H7 (cell line): ENCODE measurements around the gene ITGB3. TPM values are rescaled to one million over a fixed set of nuclear protein-coding genes. Genes with fewer than 3 reads are reported as not detected.
"Not testable (repeated sequence)": the region's sequence is repeated elsewhere in the genome, so short reads cannot be mapped to it uniquely, and the experiment has no call there.

Source experiments
- DNase-seq: peaks from one replicate; pipeline ENCODE4 v3.0.0; 2012
- H3K27me3 ChIP-seq: 2 replicates; pipeline ENCODE4 v1.6.0; 2011; ENCODE audit warnings: mild to moderate bottlenecking, low read length; ENCODE audit not compliant: control insufficient read depth, insufficient read depth
- H3K36me3 ChIP-seq: replicated peaks from 2 replicates; pipeline ENCODE4 v1.5.1; 2011; ENCODE audit warnings: low read length; ENCODE audit not compliant: control insufficient read depth, insufficient read depth
- H3K4me3 ChIP-seq: 2 replicates; pipeline ENCODE4 v1.5.1; 2011; ENCODE audit warnings: low read depth, mild to moderate bottlenecking, control low read depth, low read length, moderate library complexity; ENCODE audit not compliant: insufficient read depth
- total RNA-seq: library from RNA; depleted of rRNA; stranded (reverse); fragments of >200 nt; shearing (Covaris generic); gene quantifications from 2 replicates; pipeline ENCODE4 v1.2.3, GENCODE V29; 2014; rRNA removed

The ITGB3 gene
- total RNA-seq, result 0.07 and 0.35 TPM in 2 replicates

- DNase-seq, result peak; percentile 92
- peaks cover 36% of the 10 kb centered on the region for H3K27me3 ChIP-seq
Observed at GRCh38 chr17:47253541-47254402, at the start of gene ITGB3. Gene ITGB3 (plus strand): TSS chr17:47253827. CDS start chr17:47253862, 35 bp downstream.

GRCh38 chr17:47203984-47204721 lies 49.5 kb upstream of the ITGB3 start:
- no peak overlapping the region for H3K4me3 ChIP-seq
- H3K27me3 ChIP-seq, result no peaks in the 10 kb centered on the region
- H3K36me3 ChIP-seq, result no peaks in the 10 kb centered on the region
- DNase-seq, result no peak

More at GRCh38 chr17:47253541-47254402, at the start of gene ITGB3:
- Histone ChIP-seq H3K4me3 (peak within 1 kb of the TSS; percentile 64), H3K36me3 (no peaks in the 10 kb centered on the region)

GRCh38 chr17:47204722-47205418 lies 48.8 kb upstream of the ITGB3 start:
- Histone ChIP-seq H3K27me3 (no peaks in the 10 kb centered on the region), H3K4me3 (no peak overlapping the region), H3K36me3 (no peaks in the 10 kb centered on the region)
- DNase-seq, result no peak

- Histone ChIP-seq H3K4me3 (no peak overlapping the region), H3K27me3 (no peaks in the 10 kb centered on the region), H3K36me3 (no peaks in the 10 kb centered on the region)
- peak; percentile 42 for DNase-seq
Observed at GRCh38 chr17:47205419-47205963, 48.1 kb upstream of the ITGB3 start.

GRCh38 chr17:47207143-47208067 lies 46.2 kb upstream of the ITGB3 start:
- DNase-seq, result no peak
- Histone ChIP-seq H3K27me3 (no peaks in the 10 kb centered on the region), H3K36me3 (no peaks in the 10 kb centered on the region), H3K4me3 (no peak overlapping the region)

- Histone ChIP-seq H3K4me3 (no peak within 1 kb of the TSS), H3K27me3 (no peaks in the 10 kb centered on the region)
- DNase-seq, result no peak
Observed at GRCh38 chr17:47208744-47209488, 44.7 kb upstream of the ITGB3 start, which contains the start of gene MYL4. Gene MYL4 (plus strand): TSS chr17:47209348. CDS start chr17:47209423, 75 bp downstream.

GRCh38 chr17:47209499-47209898 lies 44.1 kb upstream of the ITGB3 start:
- Histone ChIP-seq H3K36me3 (no peaks in the 10 kb centered on the region), H3K4me3 (no peak overlapping the region), H3K27me3 (no peaks in the 10 kb centered on the region)
- DNase-seq, result no peak

More at GRCh38 chr17:47208744-47209488, 44.7 kb upstream of the ITGB3 start, which contains the start of gene MYL4:
- no peaks in the 10 kb centered on the region for H3K36me3 ChIP-seq

GRCh38 chr17:47210105-47210504 lies 43.5 kb upstream of the ITGB3 start:
- Histone ChIP-seq H3K4me3 (no peak overlapping the region), H3K27me3 (no peaks in the 10 kb centered on the region), H3K36me3 (no peaks in the 10 kb centered on the region)
- no peak for DNase-seq

GRCh38 chr17:47210779-47211178 lies 42.8 kb upstream of the ITGB3 start:
- Histone ChIP-seq H3K4me3 (no peak overlapping the region), H3K36me3 (no peaks in the 10 kb centered on the region), H3K27me3 (no peaks in the 10 kb centered on the region)
- DNase-seq, result no peak

- DNase-seq, result no peak
- no peaks in the 10 kb centered on the region for H3K27me3 ChIP-seq
- H3K36me3 ChIP-seq, result no peaks in the 10 kb centered on the region
- H3K4me3 ChIP-seq, result no peak overlapping the region
Observed at GRCh38 chr17:47212458-47212857, 41.2 kb upstream of the ITGB3 start.

GRCh38 chr17:47213540-47213939 lies 40.1 kb upstream of the ITGB3 start:
- Histone ChIP-seq H3K36me3 (no peaks in the 10 kb centered on the region), H3K4me3 (no peak overlapping the region), H3K27me3 (no peaks in the 10 kb centered on the region)
- DNase-seq, result no peak

- Histone ChIP-seq H3K27me3 (peaks cover under 1% of the 10 kb centered on the region), H3K4me3 (no peak overlapping the region), H3K36me3 (no peaks in the 10 kb centered on the region)
- DNase-seq, result no peak
Observed at GRCh38 chr17:47214931-47215330, 38.7 kb upstream of the ITGB3 start.

- DNase-seq, H3K27me3 ChIP-seq, H3K4me3 ChIP-seq, H3K36me3 ChIP-seq: not testable (repeated sequence)
Observed at GRCh38 chr17:47216821-47217220, 36.8 kb upstream of the ITGB3 start.
